CD14-positive monocyte (primary cell): Measurements from ENCODE around the gene C12orf56. TPM values are rescaled to one million over a fixed set of nuclear protein-coding genes. Genes with fewer than 3 reads are reported as not detected.

Experiments used
- DNase-seq, 3 donors: peaks; one replicate each; pipeline ENCODE4 v3.0.0-alpha.2; 2011 to 2022
- H2AFZ ChIP-seq: 2 replicates; pipeline ENCODE4 v1.6.0; 2012; ENCODE audit warnings: mild to moderate bottlenecking, low read depth, low read length, inconsistent platforms; ENCODE audit not compliant: insufficient read depth, poor library complexity, severe bottlenecking
- H3K27ac ChIP-seq, 2 donors: 1 replicate in 1 of 2; 2 replicates in 1 of 2; pipeline ENCODE4 v1.5.1; 2012 to 2013; ENCODE audit warnings: low read length in 2 of 2, control low read depth in 1 of 2, inconsistent platforms in 1 of 2, low read depth in 1 of 2, mild to moderate bottlenecking in 1 of 2
- H3K27me3 ChIP-seq, 2 donors: one replicate each; pipeline versions ENCODE4 v1.6.0 to v1.6.1; 2011 to 2013; ENCODE audit warnings: low read length in 2 of 2; ENCODE audit not compliant: control insufficient read depth in 2 of 2, insufficient read depth in 2 of 2
- H3K36me3 ChIP-seq, 2 donors: replicated peaks in 1 of 2; 1 replicate in 1 of 2; 2 replicates in 1 of 2; pipeline versions ENCODE4 v1.5.1 to v1.6.1; 2012 to 2013; ENCODE audit warnings: low read length in 2 of 2, control low read depth in 1 of 2, inconsistent platforms in 1 of 2, mild to moderate bottlenecking in 1 of 2; ENCODE audit not compliant: insufficient read depth in 2 of 2, control insufficient read depth in 1 of 2
- H3K4me1 ChIP-seq, 2 donors: 1 replicate in 1 of 2; 2 replicates in 1 of 2; pipeline versions ENCODE4 v1.5.1 to v1.6.1; 2012 to 2013; ENCODE audit warnings: low read length in 2 of 2, control low read depth in 1 of 2, inconsistent platforms in 1 of 2, mild to moderate bottlenecking in 1 of 2, moderate library complexity in 1 of 2; ENCODE audit not compliant: insufficient read depth in 2 of 2, control insufficient read depth in 1 of 2
- H3K4me2 ChIP-seq: replicated peaks from 2 replicates; pipeline ENCODE3; 2012; ENCODE audit warnings: low read length, moderate library complexity, mild to moderate bottlenecking; ENCODE audit not compliant: poor library complexity, severe bottlenecking; ENCODE audit errors: extremely low read depth
- H3K4me3 ChIP-seq, 3 experiments: fragments of 200-600 bp in 1 of 3; sonication (generic) in 1 of 3; replicated peaks in 1 of 3; 1 replicate in 2 of 3; 2 replicates in 1 of 3; pipeline ENCODE4 v1.5.1; 2011 to 2013; ENCODE audit warnings: low read length in 3 of 3, mild to moderate bottlenecking in 3 of 3, control low read depth in 2 of 3, low read depth in 2 of 3, inconsistent platforms in 1 of 3, moderate library complexity in 1 of 3
- H3K79me2 ChIP-seq: 2 replicates; pipeline ENCODE4 v1.6.0; 2012; ENCODE audit warnings: mild to moderate bottlenecking, control low read depth, inconsistent platforms, low read length, moderate library complexity; ENCODE audit not compliant: insufficient read depth
- H3K9ac ChIP-seq: 2 replicates; pipeline ENCODE4 v1.6.0; 2017; ENCODE audit warnings: low read length, mild to moderate bottlenecking; ENCODE audit not compliant: insufficient read depth, poor library complexity, severe bottlenecking
- H3K9me3 ChIP-seq, 2 donors: replicated peaks in 1 of 2; 1 replicate in 1 of 2; 2 replicates in 1 of 2; pipeline versions ENCODE4 v1.5.1 to v1.6.1; 2012 to 2013; ENCODE audit warnings: low read length in 2 of 2, control low read depth in 1 of 2; ENCODE audit not compliant: control insufficient read depth in 1 of 2, insufficient read depth in 1 of 2
- H4K20me1 ChIP-seq: 2 replicates; pipeline ENCODE4 v1.6.0; 2012; ENCODE audit warnings: mild to moderate bottlenecking, low read length, control low read depth, moderate library complexity; ENCODE audit not compliant: insufficient read depth
- H3K27ac Mint-ChIP-seq, 7 donors: one replicate each; pipeline ENCODE4 v1.8.0; 2020; ENCODE audit warnings: mild to moderate bottlenecking in 7 of 7, mixed read lengths in 7 of 7, moderate library complexity in 6 of 7, inconsistent platforms in 2 of 7
- H3K27me3 Mint-ChIP-seq, 3 donors: one replicate each; pipeline ENCODE4 v1.8.0; 2021 to 2022; ENCODE audit warnings: low read depth in 3 of 3, mild to moderate bottlenecking in 3 of 3, mixed read lengths in 3 of 3, moderate library complexity in 3 of 3, inconsistent platforms in 1 of 3
- H3K36me3 Mint-ChIP-seq, 2 donors: one replicate each; pipeline ENCODE4 v1.8.0; 2020; ENCODE audit warnings: mixed read lengths in 2 of 2, inconsistent platforms in 1 of 2, mild to moderate bottlenecking in 1 of 2
- H3K4me1 Mint-ChIP-seq: one replicate; pipeline ENCODE4 v1.8.0; 2020; ENCODE audit warnings: mild to moderate bottlenecking, mixed read lengths
- H3K4me3 Mint-ChIP-seq, 2 donors: one replicate each; pipeline ENCODE4 v1.8.0; 2020; ENCODE audit warnings: mild to moderate bottlenecking in 2 of 2, mixed read lengths in 2 of 2, moderate library complexity in 1 of 2
- H3K9me3 Mint-ChIP-seq, 7 donors: one replicate each; pipeline ENCODE4 v1.8.0; 2020 to 2022; ENCODE audit warnings: mixed read lengths in 7 of 7, mild to moderate bottlenecking in 6 of 7, moderate library complexity in 6 of 7, inconsistent platforms in 2 of 7
- CTCF ChIP-seq: fragments of 200-600 bp; IDR thresholded peaks from one replicate; pipeline ENCODE4 v1.8.0; 2022; ENCODE audit warnings: antibody characterized with exemption, mild to moderate bottlenecking
- WGBS: methylation state at CpG from one replicate; pipeline ENCODE4 v1.1.5; 2013; ENCODE audit warnings: missing lambda C conversion rate; ENCODE audit not compliant: insufficient coverage; 5-methylcytosine and 5-hydroxymethylcytosine counted together
- intact Hi-C, 2 donors: fragments of 100-400 bp; cut with micrococcal nuclease; formaldehyde crosslinking; loops; one replicate each; pipeline versions ENCODE4 v1.15.0 to v1.15.1; 2023
- polyA plus RNA-seq, 3 donors: library from polyadenylated mRNA; depleted of rRNA in 1 of 3; unstranded in 2 of 3; stranded (reverse) in 1 of 3; fragments of 300-500 nt in 2 of 3; fragments of >200 nt in 1 of 3; fragmentation: Illumina TruSeq in 2 of 3; gene quantifications; 1 replicate in 2 of 3; 2 replicates in 1 of 3; pipeline ENCODE4 v1.2.3, GENCODE V29; 2012 to 2021

Gene C12orf56
- polyA plus RNA-seq, 3 donors, result not detected

GRCh38 chr12:64270411-64270810 lies 120.1 kb downstream of the C12orf56 start:
- H3K4me1 ChIP-seq, result no peaks in the 10 kb centered on the region
- no peak overlapping the region for H3K4me2 ChIP-seq
- H3K27ac Mint-ChIP-seq, result no peak overlapping the region
- H2AFZ ChIP-seq, result no peak overlapping the region
- WGBS, result no CpG with 5 or more reads among the region's 1 CpG
- H3K36me3 Mint-ChIP-seq, result no peaks in the 10 kb centered on the region
- no peaks in the 10 kb centered on the region for H3K4me1 Mint-ChIP-seq
- no peak overlapping the region for H3K4me3 Mint-ChIP-seq
- H3K9ac ChIP-seq, result no peak overlapping the region
- intact Hi-C loops, result no loop called here
- no peaks in the 10 kb centered on the region for H3K79me2 ChIP-seq
- H3K27ac ChIP-seq, result no peak overlapping the region
- H4K20me1 ChIP-seq, result no peaks in the 10 kb centered on the region
- no peak overlapping the region for H3K4me3 ChIP-seq
- no peaks in the 10 kb centered on the region for H3K27me3 ChIP-seq
- H3K27me3 Mint-ChIP-seq, result peaks cover 0 to 5% (median 4%) of the 10 kb centered on the region in 3 donors
- no peaks in the 10 kb centered on the region for H3K9me3 ChIP-seq
- no peaks in the 10 kb centered on the region for H3K36me3 ChIP-seq
- no peak for TF ChIP-seq CTCF
- H3K9me3 Mint-ChIP-seq, result no peaks in the 10 kb centered on the region
- DNase-seq, result no peak

GRCh38 chr12:64269161-64269560 lies 121.4 kb downstream of the C12orf56 start:
- Mint-ChIP-seq H3K4me3 (no peak overlapping the region), H3K36me3 (no peaks in the 10 kb centered on the region), H3K27me3 (peaks cover 2 to 5% (median 3%) of the 10 kb centered on the region in 3 donors), H3K9me3 (no peaks in the 10 kb centered on the region), H3K27ac (no peak overlapping the region), H3K4me1 (no peaks in the 10 kb centered on the region)
- no peak for DNase-seq
- H4K20me1 ChIP-seq, result no peaks in the 10 kb centered on the region
- H3K27ac ChIP-seq, result no peak overlapping the region
- no peak overlapping the region for H3K4me2 ChIP-seq
- H3K79me2 ChIP-seq, result no peaks in the 10 kb centered on the region
- H3K4me1 ChIP-seq, result no peaks in the 10 kb centered on the region
- no peaks in the 10 kb centered on the region for H3K9me3 ChIP-seq
- no peak overlapping the region for H3K9ac ChIP-seq
- no peak overlapping the region for H3K4me3 ChIP-seq
- no peak for TF ChIP-seq CTCF
- WGBS, result 100% methylated on average over 1 of the region's 2 CpGs
- H2AFZ ChIP-seq, result no peak overlapping the region
- H3K27me3 ChIP-seq, result no peaks in the 10 kb centered on the region
- no peaks in the 10 kb centered on the region for H3K36me3 ChIP-seq
- intact Hi-C loops, result no loop called here
